H1 (cell line): Measurements from ENCODE around the gene SOWAHD. TPM values are rescaled to one million over a fixed set of nuclear protein-coding genes. Genes with fewer than 3 reads are reported as not detected.

ENCODE experiments used
- CTCF ChIA-PET: fragments of 300-600 bp; sonication (Branson Sonifier 250); formaldehyde crosslinking; loops from one replicate; lab custom pipeline; 2021; ENCODE audit not compliant: partially characterized antibody; lab: Charles Lee
- POLR2A ChIA-PET: fragments of 300-600 bp; sonication (Branson Sonifier 250); formaldehyde crosslinking; loops from one replicate; lab custom pipeline; 2021; ENCODE audit warnings: inconsistent platforms; ENCODE audit not compliant: partially characterized antibody; lab: Charles Lee
- DNase-seq, 2 experiments: peaks; one replicate each; pipeline versions ENCODE4 v3.0.0 to v3.0.0-alpha.2; 2010 to 2022; ENCODE audit warnings: low spot score in 2 of 2, low read depth in 1 of 2, mixed read lengths in 1 of 2
- FAIRE-seq: peaks from 2 replicates; lab custom pipeline; 2011; peaks lifted over from hg19 to GRCh38; lab: Jason Lieb, UNC
- H2AFZ ChIP-seq: 2 replicates; pipeline ENCODE4 v1.8.1; 2012; ENCODE audit warnings: low read length, inconsistent platforms
- H2AK5ac ChIP-seq: 2 replicates; pipeline ENCODE4 v1.6.1; 2013; ENCODE audit warnings: low read depth, low read length
- H2BK120ac ChIP-seq: replicated peaks from 2 replicates; pipeline ENCODE3; 2013; ENCODE audit warnings: low read depth, low read length, inconsistent platforms
- H2BK12ac ChIP-seq: 2 replicates; pipeline ENCODE4 v1.6.1; 2013; ENCODE audit warnings: low read depth, low read length
- H2BK15ac ChIP-seq: 2 replicates; pipeline ENCODE4 v1.6.1; 2013; ENCODE audit warnings: low read length
- H2BK20ac ChIP-seq: 2 replicates; pipeline ENCODE4 v1.6.1; 2013; ENCODE audit warnings: low read length
- H2BK5ac ChIP-seq: 2 replicates; pipeline ENCODE4 v1.6.1; 2013; ENCODE audit warnings: low read depth, low read length
- H3K14ac ChIP-seq: 2 replicates; pipeline ENCODE4 v1.6.1; 2013; ENCODE audit warnings: inconsistent platforms; ENCODE audit not compliant: insufficient read length
- H3K18ac ChIP-seq: 2 replicates; pipeline ENCODE4 v1.6.1; 2013; ENCODE audit warnings: low read length; ENCODE audit errors: extremely low read depth
- H3K23ac ChIP-seq: 2 replicates; pipeline ENCODE4 v1.6.1; 2013; ENCODE audit warnings: inconsistent platforms; ENCODE audit not compliant: insufficient read length
- H3K23me2 ChIP-seq: 2 replicates; pipeline ENCODE4 v1.6.1; 2013; ENCODE audit warnings: low read depth, low read length
- H3K27ac ChIP-seq: 2 replicates; pipeline ENCODE4 v1.6.1; 2011; ENCODE audit warnings: low read depth, low read length, inconsistent platforms
- H3K27me3 ChIP-seq, 4 experiments: replicated peaks in 1 of 4; 1 replicate in 1 of 4; 2 replicates in 3 of 4; pipeline versions ENCODE4 v1.6.1 to v1.8.1; 2011 to 2013; ENCODE audit warnings: low read length in 3 of 4, mild to moderate bottlenecking in 3 of 4, inconsistent platforms in 2 of 4, mixed read lengths in 2 of 4, moderate library complexity in 1 of 4; ENCODE audit not compliant: control insufficient read depth in 3 of 4, insufficient read depth in 3 of 4; ENCODE audit errors: extremely low read depth in 1 of 4
- H3K36me3 ChIP-seq, 4 experiments: 2 replicates each; pipeline versions ENCODE4 v1.6.1 to v1.8.1; 2011 to 2013; ENCODE audit warnings: mild to moderate bottlenecking in 4 of 4, low read length in 3 of 4, moderate library complexity in 2 of 4, control low read depth in 1 of 4, inconsistent platforms in 1 of 4; ENCODE audit not compliant: insufficient read depth in 4 of 4, control insufficient read depth in 2 of 4
- H3K4ac ChIP-seq: replicated peaks from 2 replicates; pipeline ENCODE3; 2013; ENCODE audit warnings: low read length, low read depth, mixed read lengths, inconsistent platforms; ENCODE audit not compliant: insufficient read length
- H3K4me1 ChIP-seq, 4 experiments: replicated peaks in 1 of 4; 1 replicate in 1 of 4; 2 replicates in 3 of 4; pipeline versions ENCODE4 v1.6.1 to v1.8.1; 2011 to 2013; ENCODE audit warnings: low read length in 3 of 4, inconsistent platforms in 2 of 4, mixed read lengths in 1 of 4; ENCODE audit not compliant: insufficient read depth in 4 of 4, control insufficient read depth in 3 of 4
- H3K4me2 ChIP-seq, 2 experiments: 2 replicates each; pipeline versions ENCODE4 v1.6.1 to v1.8.1; 2011 to 2013; ENCODE audit warnings: low read depth in 2 of 2, low read length in 2 of 2, control low read depth in 1 of 2, inconsistent platforms in 1 of 2, mild to moderate bottlenecking in 1 of 2; ENCODE audit not compliant: insufficient read depth in 1 of 2
- H3K4me3 ChIP-seq, 4 experiments: fragments of 200-600, 300-600 bp in 1 of 4; sonication (generic), shearing (Covaris generic), sonication (Bioruptor Twin) in 1 of 4; 2 replicates each; pipeline versions ENCODE4 v1.5.1 to v1.8.1; 2011 to 2016; ENCODE audit warnings: low read length in 4 of 4, low read depth in 3 of 4, control low read depth in 2 of 4, inconsistent platforms in 2 of 4, mild to moderate bottlenecking in 2 of 4, mixed read lengths in 1 of 4, moderate library complexity in 1 of 4; ENCODE audit not compliant: insufficient read depth in 2 of 4; ENCODE audit errors: extremely low read depth in 1 of 4
- H3K56ac ChIP-seq: replicated peaks from 2 replicates; pipeline ENCODE3; 2013; ENCODE audit warnings: low read depth, mild to moderate bottlenecking, mixed read lengths, low read length, inconsistent platforms; ENCODE audit not compliant: insufficient read length
- H3K79me1 ChIP-seq: 2 replicates; pipeline ENCODE4 v1.6.1; 2013; ENCODE audit warnings: low read depth, low read length, control low read depth
- H3K79me2 ChIP-seq, 2 experiments: 2 replicates each; pipeline versions ENCODE4 v1.6.1 to v1.8.1; 2012 to 2013; ENCODE audit warnings: low read length in 2 of 2, mild to moderate bottlenecking in 2 of 2, inconsistent platforms in 1 of 2; ENCODE audit not compliant: insufficient read depth in 2 of 2, control insufficient read depth in 1 of 2
- H3K9ac ChIP-seq, 4 experiments: replicated peaks in 1 of 4; 1 replicate in 1 of 4; 2 replicates in 3 of 4; pipeline versions ENCODE4 v1.6.1 to v1.8.1; 2011 to 2013; ENCODE audit warnings: low read depth in 3 of 4, low read length in 3 of 4, control low read depth in 2 of 4, mild to moderate bottlenecking in 2 of 4, moderate library complexity in 2 of 4, inconsistent platforms in 1 of 4; ENCODE audit errors: extremely low read depth in 1 of 4
- H3K9me3 ChIP-seq, 2 experiments: 2 replicates each; pipeline versions ENCODE4 v1.6.1 to v1.8.1; 2012 to 2013; ENCODE audit warnings: mild to moderate bottlenecking in 2 of 2, moderate library complexity in 2 of 2, control low read depth in 1 of 2, inconsistent platforms in 1 of 2, low read depth in 1 of 2, low read length in 1 of 2, mixed read lengths in 1 of 2; ENCODE audit not compliant: insufficient read depth in 2 of 2
- H4K20me1 ChIP-seq, 2 experiments: replicated peaks in 1 of 2; 2 replicates each; pipeline versions ENCODE3 to v1.8.1; 2011 to 2013; ENCODE audit warnings: inconsistent platforms in 2 of 2, low read length in 2 of 2, mild to moderate bottlenecking in 1 of 2; ENCODE audit not compliant: insufficient read depth in 2 of 2, control insufficient read depth in 1 of 2
- H4K5ac ChIP-seq: 2 replicates; pipeline ENCODE4 v1.6.1; 2013; ENCODE audit warnings: low read length, low read depth, mixed read lengths, inconsistent platforms; ENCODE audit not compliant: insufficient read length
- H4K8ac ChIP-seq: 2 replicates; pipeline ENCODE4 v1.8.0; 2013; ENCODE audit warnings: mild to moderate bottlenecking, moderate library complexity, low read length, inconsistent platforms; ENCODE audit not compliant: insufficient read depth; ENCODE audit errors: extremely low read depth
- H4K91ac ChIP-seq: replicated peaks from 2 replicates; pipeline ENCODE3; 2013; ENCODE audit warnings: low read length, mixed read lengths, inconsistent platforms; ENCODE audit not compliant: insufficient read length
- BCL11A ChIP-seq, 2 experiments: IDR thresholded peaks; one replicate each; pipeline ENCODE4 v1.6.1; 2011; ENCODE audit warnings: low read depth in 2 of 2, low read length in 2 of 2, mild to moderate bottlenecking in 2 of 2
- CTCF ChIP-seq, 3 experiments: IDR thresholded peaks; 1 replicate in 2 of 3; 2 replicates in 1 of 3; pipeline versions ENCODE4 v1.5.1 to v1.6.1; 2011; ENCODE audit warnings: low read length in 3 of 3, mild to moderate bottlenecking in 3 of 3, inconsistent platforms in 2 of 3, low read depth in 1 of 3, moderate library complexity in 1 of 3; ENCODE audit not compliant: insufficient read depth in 1 of 3; ENCODE audit errors: control extremely low read depth in 1 of 3
- EZH2 ChIP-seq: fragments of 200-600 bp; sonication (generic); IDR thresholded peaks from 2 replicates; pipeline ENCODE4 v1.7.1; 2012; ENCODE audit warnings: low read depth, mild to moderate bottlenecking, moderate library complexity, low read length, inconsistent platforms; ENCODE audit not compliant: severe bottlenecking
- GTF2F1 ChIP-seq: IDR thresholded peaks from 2 replicates; pipeline ENCODE4 v1.6.1; 2012; ENCODE audit warnings: low read depth, low read length, improper control_type of control experiment, borderline replicate concordance
- MAFK ChIP-seq: IDR thresholded peaks from 2 replicates; pipeline ENCODE4 v1.6.1; 2012; ENCODE audit warnings: low read depth, mild to moderate bottlenecking, improper control_type of control experiment, low read length
- RBBP5 ChIP-seq: IDR thresholded peaks from 2 replicates; pipeline ENCODE4 v1.7.1; 2012; ENCODE audit warnings: low read depth, mild to moderate bottlenecking, inconsistent platforms, low read length, moderate library complexity, borderline replicate concordance
- RXRA ChIP-seq: IDR thresholded peaks from 2 replicates; pipeline ENCODE4 v1.6.1; 2011; ENCODE audit warnings: low read depth, mild to moderate bottlenecking, low read length, moderate library complexity; ENCODE audit not compliant: insufficient read depth
- SP4 ChIP-seq: IDR thresholded peaks from 2 replicates; pipeline ENCODE4 v1.6.1; 2012; ENCODE audit warnings: low read length, inconsistent platforms
- SRF ChIP-seq: IDR thresholded peaks from 2 replicates; pipeline ENCODE4 v1.6.1; 2011; ENCODE audit warnings: mild to moderate bottlenecking, low read depth, low read length, moderate library complexity
- USF2 ChIP-seq: IDR thresholded peaks from 2 replicates; pipeline ENCODE4 v1.6.1; 2011; ENCODE audit warnings: low read length, improper control_type of control experiment
- WGBS, 2 experiments: shearing (Covaris generic) in 1 of 2; methylation state at CpG; one replicate each; pipeline versions ENCODE4 v1.1.6 to v1.1.7; 2013 to 2015; ENCODE audit warnings: low lambda C conversion rate in 2 of 2, mixed read lengths in 2 of 2, inconsistent platforms in 1 of 2, low coverage in 1 of 2, missing lambda C conversion rate in 1 of 2; ENCODE audit not compliant: insufficient replicate concordance in 2 of 2, insufficient coverage in 1 of 2, insufficient read length in 1 of 2; ENCODE audit errors: extremely low coverage in 1 of 2, missing lambda C conversion rate in 1 of 2; 5-methylcytosine and 5-hydroxymethylcytosine counted together
- polyA plus RNA-seq, 7 experiments: library from polyadenylated mRNA; depleted of rRNA in 3 of 7; stranded (reverse) in 5 of 7; unstranded in 2 of 7; fragments of >200 nt in 5 of 7; fragments of 200-250 nt in 2 of 7; gene quantifications; 1 replicate in 5 of 7; 2 replicates in 1 of 7; 4 replicates in 1 of 7; pipeline versions ENCODE4 v1.2.1 to v1.2.3, GENCODE V29; 2011 to 2013; ENCODE audit warnings: missing spikeins in 2 of 7, mixed read lengths in 2 of 7
- total RNA-seq: library from RNA; stranded (reverse); fragmentation: NEBNext Ultra II Directional; extraction: Animal tissue kit (Norgen Biotek cat#: 25700); gene quantifications from 2 replicates; pipeline ENCODE4 v1.2.1, GENCODE V29; 2021

Gene SOWAHD
- total and polyA plus RNA-seq, 2 of the 8 experiments (the other 6 are each of a cell fraction or from before 2014, with no cell fraction given): 1.7 to 2.9 TPM

GRCh38 chrX:119802546-119802945, 44.2 kb downstream of the SOWAHD start:
- POLR2A ChIA-PET: interaction anchor here (0.6 to 2.5 kb wide), 2 partner anchors 8 to 11 kb away, joined by 3 to 13 read pairs; partner anchors contain the start of gene RPL39
- Histone ChIP-seq H4K91ac (no peak overlapping the region), H3K79me1 (no peaks in the 10 kb centered on the region), H3K4me3 (no peak overlapping the region), H2BK15ac (no peak overlapping the region), H3K36me3 (no peaks in the 10 kb centered on the region), H4K20me1 (no peaks in the 10 kb centered on the region), H3K23me2 (no peaks in the 10 kb centered on the region), H2AK5ac (no peak overlapping the region), H4K8ac (no peak overlapping the region), H4K5ac (no peak overlapping the region), H2AFZ (no peak overlapping the region), H3K9me3 (no peaks in the 10 kb centered on the region), H3K4me1 (no peaks in the 10 kb centered on the region), H3K9ac (no peak overlapping the region), H3K4me2 (no peak overlapping the region), H2BK12ac (no peak overlapping the region), H3K4ac (no peak overlapping the region), H3K23ac (no peak overlapping the region), H3K27ac (no peak overlapping the region), H2BK120ac (no peak overlapping the region), H3K14ac (no peak overlapping the region), H3K27me3 (no peaks in the 10 kb centered on the region), H3K56ac (no peak overlapping the region), H3K79me2 (no peaks in the 10 kb centered on the region), H3K18ac (no peak overlapping the region), H2BK5ac (no peak overlapping the region), H2BK20ac (no peak overlapping the region)
- WGBS, 2 experiments: 95% methylated on average over 8 of the region's 8 CpGs; no CpG with 5 or more reads in 1 of the 2 experiments
- DNase-seq: no peak
- CTCF ChIA-PET: no interaction called here
- FAIRE-seq: no peak
- no peak for TF ChIP-seq GTF2F1
- no peak for TF ChIP-seq RBBP5
- no peak for TF ChIP-seq CTCF (IDR thresholded peaks at IDR 0.05; ENCODE audit: control extremely low read depth in 1 of 3, insufficient read depth in 1 of 3, low read depth in 1 of 3, low read length in 3 of 3)
- no peak for TF ChIP-seq SP4
- no peak for TF ChIP-seq RXRA
- TF ChIP-seq USF2: no peak
- no peak for TF ChIP-seq EZH2
- no peak for TF ChIP-seq MAFK
- no peak for TF ChIP-seq SRF
- no peak for TF ChIP-seq BCL11A (IDR thresholded peaks at IDR 0.05; ENCODE audit: low read depth in 2 of 2, low read length in 2 of 2)
